ENCODE data around the gene WDFY4. TPM values are rescaled to one million over a fixed set of nuclear protein-coding genes. Genes with fewer than 3 reads are reported as not detected.

Gene WDFY4
- total and polyA plus RNA-seq, 9 of the 15 experiments (the other 6 are each of a cell fraction or from before 2014, with no cell fraction given): 0.01 to 0.02 (median 0.01) TPM; not detected in 6

DNA sequence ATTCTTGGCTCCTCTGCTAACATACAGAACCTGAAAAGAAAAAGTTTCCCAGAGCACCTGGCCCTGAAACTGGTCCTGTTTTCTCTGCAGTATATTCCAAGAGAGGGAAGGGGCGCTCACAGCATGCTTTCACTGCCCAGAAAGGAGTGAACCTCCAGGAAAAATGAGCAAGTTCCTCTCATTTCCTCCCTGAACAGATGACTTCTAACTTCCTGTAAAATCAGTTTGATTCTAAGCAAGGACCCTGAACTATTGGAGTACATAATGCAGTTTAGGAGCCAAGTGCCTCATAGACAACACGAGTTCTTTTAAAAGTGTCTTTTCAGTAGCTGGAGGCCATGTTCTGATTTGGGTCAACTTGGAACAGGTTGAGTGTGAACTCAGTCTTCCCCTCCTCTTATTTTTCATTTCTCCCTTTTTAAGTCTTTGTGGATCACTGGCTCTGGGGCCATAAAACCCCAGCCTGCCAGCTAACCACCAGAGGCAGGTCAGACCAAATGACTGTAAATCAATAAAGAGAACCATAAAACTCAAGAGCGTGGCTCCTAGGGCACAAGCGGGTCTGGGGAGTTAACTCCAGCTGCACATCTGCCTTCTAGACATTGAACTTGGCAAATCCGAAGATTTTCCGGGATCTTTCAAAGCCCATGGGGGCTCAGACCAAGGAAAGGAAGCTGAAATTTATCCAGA is 260.9 kb downstream of the WDFY4 start (continued):
- TF ChIP-seq NR4A1 (CRISPR knock-in tag; IDR thresholded peaks at IDR 0.05) (no peak), NR4A1 (tag; IDR thresholded peaks at IDR 0.05) (no peak), STAG1 (CRISPR knock-in tag; IDR thresholded peaks at IDR 0.05; ENCODE audit: borderline replicate concordance) (no peak), CEBPG (CRISPR knock-in tag; IDR thresholded peaks at IDR 0.05) (no peak), CEBPG (tag; conservative IDR thresholded peaks at IDR 0.05 in 1 of 2, IDR thresholded peaks at IDR 0.05 in 1 of 2) (no peak)
- TF ChIP-seq, protein P1, sequence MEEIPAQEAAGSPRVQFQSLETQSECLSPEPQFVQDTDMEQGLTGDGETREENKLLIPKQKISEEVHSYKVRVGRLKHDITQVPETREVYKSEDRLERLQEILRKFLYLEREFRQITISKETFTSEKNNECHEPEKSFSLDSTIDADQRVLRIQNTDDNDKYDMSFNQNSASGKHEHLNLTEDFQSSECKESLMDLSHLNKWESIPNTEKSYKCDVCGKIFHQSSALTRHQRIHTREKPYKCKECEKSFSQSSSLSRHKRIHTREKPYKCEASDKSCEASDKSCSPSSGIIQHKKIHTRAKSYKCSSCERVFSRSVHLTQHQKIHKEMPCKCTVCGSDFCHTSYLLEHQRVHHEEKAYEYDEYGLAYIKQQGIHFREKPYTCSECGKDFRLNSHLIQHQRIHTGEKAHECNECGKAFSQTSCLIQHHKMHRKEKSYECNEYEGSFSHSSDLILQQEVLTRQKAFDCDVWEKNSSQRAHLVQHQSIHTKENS (CRISPR knock-in tag; IDR thresholded peaks at IDR 0.05): no peak

DNA sequence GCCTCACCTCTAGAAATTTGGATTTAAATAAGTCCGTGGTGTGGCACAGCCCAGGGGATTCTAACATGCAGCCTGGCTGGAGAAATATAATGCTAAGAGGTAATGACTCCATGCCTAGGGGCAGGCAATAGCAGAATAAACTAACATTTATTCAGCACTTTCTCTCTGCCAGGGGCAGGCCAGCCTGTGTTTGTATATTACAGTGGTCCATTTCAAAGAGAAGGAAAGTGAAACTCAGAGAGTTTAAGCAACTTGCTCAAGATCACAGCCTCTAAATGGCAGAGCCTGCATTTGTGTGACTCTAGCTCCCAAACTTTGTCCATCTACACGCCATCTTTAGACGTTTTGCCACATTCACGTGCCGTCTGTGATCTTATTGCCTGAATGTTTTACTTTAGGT is 261.7 kb downstream of the WDFY4 start:
- ChIA-PET CTCF (ENCODE audit: low intra/inter-chr PET ratio) (no interaction called here), POLR2A (no interaction called here)
- H2AFZ ChIP-seq (ENCODE audit: low read depth, low read length): no peak overlapping the region
- H4K20me1 ChIP-seq (replicated peaks; ENCODE audit: control insufficient read depth, insufficient read depth, low read length): no peaks in the 10 kb centered on the region
- in situ Hi-C loops (cut with MboI): no loop called here
- H3K36me3 ChIP-seq (ENCODE audit: control insufficient read depth, insufficient read depth, low read length): no peaks in the 10 kb centered on the region
- FAIRE-seq: no peak
- no peak for ATAC-seq
- TF ChIP-seq ZFPM2 (CRISPR knock-in tag; IDR thresholded peaks at IDR 0.05) (no peak), NCOA4 (IDR thresholded peaks at IDR 0.05; ENCODE audit: partially characterized antibody) (no peak), TBP (optimal IDR thresholded peaks at IDR 0.05; ENCODE audit: low read depth, low read length) (no peak), ATF1 (CRISPR knock-in tag; IDR thresholded peaks at IDR 0.05) (no peak), ATF1 (tag; IDR thresholded peaks at IDR 0.05) (no peak), HDAC6 (IDR thresholded peaks at IDR 0.05; ENCODE audit: low read depth, low read length) (no peak), ZNF146 (CRISPR knock-in tag; IDR thresholded peaks at IDR 0.05; ENCODE audit: unreplicated experiment) (no peak)
- TF ChIP-seq, protein P2, sequence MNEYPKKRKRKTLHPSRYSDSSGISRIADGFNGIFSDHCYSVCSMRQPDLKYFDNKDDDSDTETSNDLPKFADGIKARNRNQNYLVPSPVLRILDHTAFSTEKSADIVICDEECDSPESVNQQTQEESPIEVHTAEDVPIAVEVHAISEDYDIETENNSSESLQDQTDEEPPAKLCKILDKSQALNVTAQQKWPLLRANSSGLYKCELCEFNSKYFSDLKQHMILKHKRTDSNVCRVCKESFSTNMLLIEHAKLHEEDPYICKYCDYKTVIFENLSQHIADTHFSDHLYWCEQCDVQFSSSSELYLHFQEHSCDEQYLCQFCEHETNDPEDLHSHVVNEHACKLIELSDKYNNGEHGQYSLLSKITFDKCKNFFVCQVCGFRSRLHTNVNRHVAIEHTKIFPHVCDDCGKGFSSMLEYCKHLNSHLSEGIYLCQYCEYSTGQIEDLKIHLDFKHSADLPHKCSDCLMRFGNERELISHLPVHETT (CRISPR knock-in tag; conservative IDR thresholded peaks at IDR 0.05 in 1 of 2, IDR thresholded peaks at IDR 0.05 in 1 of 2): no peak
- H3K9me3 ChIP-seq (replicated peaks; ENCODE audit: control insufficient read depth, insufficient read depth, low read depth, low read length): no peaks in the 10 kb centered on the region
- H3K79me2 ChIP-seq (ENCODE audit: control insufficient read depth, insufficient read depth, low read length): no peaks in the 10 kb centered on the region
- no peak for DNase-seq (ENCODE audit: extremely low read depth in 1 of 4, low spot score in 3 of 4)
- H3K9me1 ChIP-seq (ENCODE audit: control insufficient read depth, insufficient read depth, low read length): no peaks in the 10 kb centered on the region
- peaks cover 35 to 58% of the 10 kb centered on the region in 2 experiments for H3K27me3 ChIP-seq (ENCODE audit: control insufficient read depth in 2 of 2, insufficient read depth in 2 of 2, low read length in 2 of 2)
- no peak overlapping the region for H3K4me3 ChIP-seq
- H3K4me2 ChIP-seq (ENCODE audit: insufficient read depth, low read length): no peak overlapping the region
- H3K4me1 ChIP-seq (replicated peaks in 1 of 2; ENCODE audit: control insufficient read depth in 2 of 2, insufficient read depth in 2 of 2, low read length in 2 of 2): no peaks in the 10 kb centered on the region
- H3K27ac ChIP-seq (ENCODE audit: extremely low read depth, low read depth, low read length): no peak overlapping the region
- no TSS peak for BruUV-seq (replicated peaks)
- H3K9ac ChIP-seq (ENCODE audit: insufficient read depth in 1 of 2, low read depth in 2 of 2, low read length in 2 of 2): no peak overlapping the region
- 1% methylated on average over 5 of the region's 5 CpGs for WGBS (ENCODE audit: insufficient coverage, low coverage, missing lambda C conversion rate)
- intact Hi-C loops (cut with micrococcal nuclease): no loop called here
